GM23338 (cell line): ENCODE measurements around the gene RXRA. TPM values are rescaled to one million over a fixed set of nuclear protein-coding genes. Genes with fewer than 3 reads are reported as not detected.

Experiments
- ATAC-seq: fragments of 200-7000 bp; cut with Tn5 transposase; 3 replicates; pipeline ENCODE4 v1.9.1; 2020
- DNase-seq: peaks from one replicate; pipeline ENCODE4 v3.0.0-alpha.2; 2015; ENCODE audit warnings: low spot score
- H2AFZ ChIP-seq: fragments of 200-600 bp; sonication (generic); 2 replicates; pipeline ENCODE4 v1.8.0; 2016; ENCODE audit warnings: antibody characterized with exemption, mild to moderate bottlenecking, moderate library complexity
- H3F3A ChIP-seq: fragments of 200-600 bp; sonication (generic); replicated peaks from 2 replicates; pipeline ENCODE4 v1.8.0; 2017; ENCODE audit warnings: antibody characterized with exemption, mixed run types, low read depth
- H3K27ac ChIP-seq: fragments of 200-600 bp; sonication (generic); 2 replicates; pipeline ENCODE4 v1.6.1; 2016; ENCODE audit warnings: low read depth
- H3K27me3 ChIP-seq: fragments of 200-600 bp; sonication (generic); 2 replicates; pipeline ENCODE4 v1.8.0; 2016; ENCODE audit warnings: mild to moderate bottlenecking, mixed run types, moderate library complexity; ENCODE audit not compliant: insufficient read depth
- H3K36me3 ChIP-seq: fragments of 200-600 bp; sonication (generic); 2 replicates; pipeline ENCODE4 v1.8.0; 2016; ENCODE audit warnings: mild to moderate bottlenecking; ENCODE audit not compliant: insufficient read depth
- H3K4me1 ChIP-seq: fragments of 200-600 bp; sonication (generic); 2 replicates; pipeline ENCODE4 v1.8.0; 2016; ENCODE audit warnings: mild to moderate bottlenecking, moderate library complexity; ENCODE audit not compliant: insufficient read depth
- H3K4me2 ChIP-seq: fragments of 200-600 bp; sonication (generic); 2 replicates; pipeline ENCODE4 v1.7.1; 2017; ENCODE audit warnings: mixed run types
- H3K4me3 ChIP-seq: fragments of 200-600 bp; sonication (generic); 2 replicates; pipeline ENCODE4 v1.6.1; 2016; ENCODE audit warnings: mixed run types
- H3K79me2 ChIP-seq: fragments of 200-600 bp; sonication (generic); replicated peaks from 2 replicates; pipeline ENCODE4 v1.8.0; 2017; ENCODE audit warnings: mild to moderate bottlenecking; ENCODE audit not compliant: insufficient read depth
- H3K9me2 ChIP-seq: fragments of 200-600 bp; sonication (generic); 2 replicates; pipeline ENCODE4 v1.8.0; 2017; ENCODE audit not compliant: insufficient read depth
- H4K20me1 ChIP-seq: fragments of 200-600 bp; sonication (generic); replicated peaks from 2 replicates; pipeline ENCODE4 v1.8.0; 2017; ENCODE audit warnings: mild to moderate bottlenecking; ENCODE audit not compliant: insufficient read depth
- H3K27ac Mint-ChIP-seq: 2 replicates; pipeline ENCODE4 v1.8.0; 2020; ENCODE audit warnings: inconsistent platforms, mild to moderate bottlenecking, moderate library complexity, mixed read lengths
- H3K27me3 Mint-ChIP-seq: 3 replicates; pipeline ENCODE4 v1.8.0; 2022; ENCODE audit warnings: low read depth, mild to moderate bottlenecking, moderate library complexity, mixed read lengths, inconsistent platforms; ENCODE audit not compliant: insufficient read depth, poor library complexity
- H3K36me3 Mint-ChIP-seq: 3 replicates; pipeline ENCODE4 v1.8.0; 2021; ENCODE audit warnings: low read depth, mild to moderate bottlenecking, inconsistent platforms, moderate library complexity, mixed read lengths
- H3K4me1 Mint-ChIP-seq: 3 replicates; pipeline ENCODE4 v1.8.0; 2020; ENCODE audit warnings: mild to moderate bottlenecking, inconsistent platforms, mixed read lengths
- H3K4me3 Mint-ChIP-seq: 3 replicates; pipeline ENCODE4 v1.8.0; 2021; ENCODE audit warnings: moderate library complexity, mild to moderate bottlenecking, inconsistent platforms, mixed read lengths
- H3K9me3 Mint-ChIP-seq: 3 replicates; pipeline ENCODE4 v1.8.0; 2020; ENCODE audit warnings: moderate library complexity, mild to moderate bottlenecking, inconsistent platforms, mixed read lengths
- CREB1 ChIP-seq: fragments of 250-450 bp; sonication (Bioruptor Pico); IDR thresholded peaks from 2 replicates; pipeline ENCODE4 v1.5.0; 2020; ENCODE audit warnings: low read depth, mild to moderate bottlenecking, moderate library complexity
- CTCF ChIP-seq, 2 experiments: fragments of 200-600 bp in 1 of 2; sonication (generic) in 1 of 2; conservative IDR thresholded peaks; 2 replicates each; pipeline versions ENCODE4 v1.5.1 to v1.6.1; 2016 to 2017; ENCODE audit warnings: antibody characterized with exemption in 2 of 2, low read depth in 2 of 2, mild to moderate bottlenecking in 2 of 2, moderate library complexity in 1 of 2
- ETS1 ChIP-seq: IDR thresholded peaks from 2 replicates; pipeline ENCODE4 v1.6.1; 2016; ENCODE audit warnings: antibody characterized with exemption
- EZH2 ChIP-seq: fragments of 200-600 bp; sonication (generic); IDR thresholded peaks from one replicate; pipeline ENCODE4 v1.8.0; 2017; ENCODE audit warnings: antibody characterized with exemption, mild to moderate bottlenecking, low read depth; ENCODE audit not compliant: unreplicated experiment
- EZH2phosphoT487 ChIP-seq: fragments of 200-600 bp; sonication (generic); IDR thresholded peaks from one replicate; pipeline ENCODE4 v1.8.1; 2018; ENCODE audit warnings: antibody characterized with exemption; ENCODE audit not compliant: unreplicated experiment
- JUNB ChIP-seq: IDR thresholded peaks from one replicate; pipeline ENCODE4 v1.6.1; 2016; ENCODE audit warnings: antibody characterized with exemption; ENCODE audit not compliant: unreplicated experiment
- NANOG ChIP-seq: IDR thresholded peaks from 2 replicates; pipeline ENCODE4 v1.6.1; 2016; ENCODE audit warnings: antibody characterized with exemption, borderline replicate concordance
- STAT1 ChIP-seq: IDR thresholded peaks from one replicate; pipeline ENCODE4 v1.6.1; 2016; ENCODE audit warnings: antibody characterized with exemption; ENCODE audit not compliant: unreplicated experiment
- ZNF331 ChIP-seq: fragments of 250-450 bp; sonication (Bioruptor Pico); IDR thresholded peaks from 2 replicates; pipeline ENCODE4 v1.5.0; 2020; ENCODE audit warnings: low read depth, mild to moderate bottlenecking, moderate library complexity
- polyA plus RNA-seq: library from polyadenylated mRNA; unstranded; fragments of >200 nt; fragmentation: Nextera tagmentation; extraction: Ambion mirVana; gene quantifications from 2 replicates; pipeline ENCODE4 v1.2.1, GENCODE V29; 2016
- total RNA-seq: library from RNA; depleted of rRNA; stranded (reverse); fragments of >200 nt; shearing (Covaris generic); gene quantifications from 2 replicates; pipeline ENCODE4 v1.2.3, GENCODE V29; 2014
- TF ChIP-seq, protein P1 (sequence below): fragments of 250-450 bp; sonication (Bioruptor Pico); IDR thresholded peaks from 2 replicates; pipeline ENCODE4 v1.5.0; 2020; ENCODE audit warnings: mild to moderate bottlenecking, moderate library complexity

RXRA gene
- total and polyA plus RNA-seq, 2 experiments from 2014 or later = 4.9 to 17.9 TPM

- peak overlapping the region; percentile 76 for H3K27ac Mint-ChIP-seq
- no peaks in the 10 kb centered on the region for H3K27me3 ChIP-seq
- no peak overlapping the region for H3K4me3 Mint-ChIP-seq
- no peaks in the 10 kb centered on the region for H3K36me3 ChIP-seq
- H2AFZ ChIP-seq = no peak overlapping the region
- DNase-seq = no peak
- H4K20me1 ChIP-seq = no peaks in the 10 kb centered on the region
- no peaks in the 10 kb centered on the region for H3F3A ChIP-seq
- TF ChIP-seq JUNB (no peak), CTCF (conservative IDR thresholded peaks at IDR 0.05; ENCODE audit: low read depth in 2 of 2) (0 out of 4 replicates have a peak, but pooled peaks of 1 of the 2 experiments have one; percentile 0), EZH2 (no peak)
- peaks cover 7% of the 10 kb centered on the region for H3K27me3 Mint-ChIP-seq
- H3K9me2 ChIP-seq = no peaks in the 10 kb centered on the region
- H3K79me2 ChIP-seq = peaks cover 68% of the 10 kb centered on the region
- no peaks in the 10 kb centered on the region for H3K4me1 ChIP-seq
- H3K4me1 Mint-ChIP-seq = 0 out of 3 replicates have a peak, but pooled peaks cover 9% of the 10 kb centered on the region
- no peak overlapping the region for H3K4me2 ChIP-seq
- no peak overlapping the region for H3K27ac ChIP-seq
- ATAC-seq = peak; percentile 10
- H3K9me3 Mint-ChIP-seq = no peaks in the 10 kb centered on the region
- no peak overlapping the region for H3K4me3 ChIP-seq
- no peaks in the 10 kb centered on the region for H3K36me3 Mint-ChIP-seq
Observed at GRCh38 chr9:134344800-134345310, 18.6 kb downstream of the RXRA start.

DNA sequence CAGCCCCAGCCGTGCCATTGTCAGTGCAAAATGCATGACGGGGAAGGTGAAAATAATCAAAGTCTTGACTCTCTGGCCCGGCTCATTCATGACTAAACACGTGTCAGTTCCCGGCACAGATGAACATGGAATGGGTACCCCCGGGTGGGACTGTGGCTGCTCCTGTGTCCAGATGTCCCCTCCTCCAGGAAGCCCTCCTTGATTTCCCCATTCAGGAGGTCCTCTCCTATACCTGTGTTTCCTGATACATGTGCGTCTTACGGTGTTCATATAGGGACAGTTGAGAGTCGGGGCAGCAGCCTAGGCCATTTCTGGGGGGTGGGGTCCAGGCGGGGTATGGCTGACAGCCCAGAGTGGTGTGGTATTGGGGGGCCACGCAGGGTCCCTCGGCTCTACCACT lies 19.5 kb downstream of the RXRA start:
- no peaks in the 10 kb centered on the region for H3K9me3 Mint-ChIP-seq
- Histone ChIP-seq H2AFZ (no peak overlapping the region), H3K4me2 (no peak overlapping the region), H3K36me3 (no peaks in the 10 kb centered on the region), H3F3A (no peaks in the 10 kb centered on the region), H3K79me2 (peaks cover 66% of the 10 kb centered on the region), H3K27ac (no peak overlapping the region), H3K9me2 (no peaks in the 10 kb centered on the region), H4K20me1 (no peaks in the 10 kb centered on the region), H3K4me3 (no peak overlapping the region), H3K27me3 (no peaks in the 10 kb centered on the region), H3K4me1 (no peaks in the 10 kb centered on the region)
- H3K36me3 Mint-ChIP-seq = no peaks in the 10 kb centered on the region
- H3K4me1 Mint-ChIP-seq = peaks cover 10% of the 10 kb centered on the region; the same call in 2 of the 3 replicates
- no peak overlapping the region for H3K27ac Mint-ChIP-seq
- peaks cover 7% of the 10 kb centered on the region for H3K27me3 Mint-ChIP-seq
- H3K4me3 Mint-ChIP-seq = no peak overlapping the region
- ATAC-seq (no peak), DNase-seq (no peak)
- TF ChIP-seq NANOG (no peak), STAT1 (no peak), CREB1 (CRISPR knock-in tag) (no peak), CTCF (conservative IDR thresholded peaks at IDR 0.05; ENCODE audit: low read depth in 2 of 2) (no peak), EZH2 (no peak), ETS1 (no peak), JUNB (no peak), ZNF331 (CRISPR knock-in tag) (no peak), EZH2phosphoT487 (no peak)
- TF ChIP-seq, protein P1, sequence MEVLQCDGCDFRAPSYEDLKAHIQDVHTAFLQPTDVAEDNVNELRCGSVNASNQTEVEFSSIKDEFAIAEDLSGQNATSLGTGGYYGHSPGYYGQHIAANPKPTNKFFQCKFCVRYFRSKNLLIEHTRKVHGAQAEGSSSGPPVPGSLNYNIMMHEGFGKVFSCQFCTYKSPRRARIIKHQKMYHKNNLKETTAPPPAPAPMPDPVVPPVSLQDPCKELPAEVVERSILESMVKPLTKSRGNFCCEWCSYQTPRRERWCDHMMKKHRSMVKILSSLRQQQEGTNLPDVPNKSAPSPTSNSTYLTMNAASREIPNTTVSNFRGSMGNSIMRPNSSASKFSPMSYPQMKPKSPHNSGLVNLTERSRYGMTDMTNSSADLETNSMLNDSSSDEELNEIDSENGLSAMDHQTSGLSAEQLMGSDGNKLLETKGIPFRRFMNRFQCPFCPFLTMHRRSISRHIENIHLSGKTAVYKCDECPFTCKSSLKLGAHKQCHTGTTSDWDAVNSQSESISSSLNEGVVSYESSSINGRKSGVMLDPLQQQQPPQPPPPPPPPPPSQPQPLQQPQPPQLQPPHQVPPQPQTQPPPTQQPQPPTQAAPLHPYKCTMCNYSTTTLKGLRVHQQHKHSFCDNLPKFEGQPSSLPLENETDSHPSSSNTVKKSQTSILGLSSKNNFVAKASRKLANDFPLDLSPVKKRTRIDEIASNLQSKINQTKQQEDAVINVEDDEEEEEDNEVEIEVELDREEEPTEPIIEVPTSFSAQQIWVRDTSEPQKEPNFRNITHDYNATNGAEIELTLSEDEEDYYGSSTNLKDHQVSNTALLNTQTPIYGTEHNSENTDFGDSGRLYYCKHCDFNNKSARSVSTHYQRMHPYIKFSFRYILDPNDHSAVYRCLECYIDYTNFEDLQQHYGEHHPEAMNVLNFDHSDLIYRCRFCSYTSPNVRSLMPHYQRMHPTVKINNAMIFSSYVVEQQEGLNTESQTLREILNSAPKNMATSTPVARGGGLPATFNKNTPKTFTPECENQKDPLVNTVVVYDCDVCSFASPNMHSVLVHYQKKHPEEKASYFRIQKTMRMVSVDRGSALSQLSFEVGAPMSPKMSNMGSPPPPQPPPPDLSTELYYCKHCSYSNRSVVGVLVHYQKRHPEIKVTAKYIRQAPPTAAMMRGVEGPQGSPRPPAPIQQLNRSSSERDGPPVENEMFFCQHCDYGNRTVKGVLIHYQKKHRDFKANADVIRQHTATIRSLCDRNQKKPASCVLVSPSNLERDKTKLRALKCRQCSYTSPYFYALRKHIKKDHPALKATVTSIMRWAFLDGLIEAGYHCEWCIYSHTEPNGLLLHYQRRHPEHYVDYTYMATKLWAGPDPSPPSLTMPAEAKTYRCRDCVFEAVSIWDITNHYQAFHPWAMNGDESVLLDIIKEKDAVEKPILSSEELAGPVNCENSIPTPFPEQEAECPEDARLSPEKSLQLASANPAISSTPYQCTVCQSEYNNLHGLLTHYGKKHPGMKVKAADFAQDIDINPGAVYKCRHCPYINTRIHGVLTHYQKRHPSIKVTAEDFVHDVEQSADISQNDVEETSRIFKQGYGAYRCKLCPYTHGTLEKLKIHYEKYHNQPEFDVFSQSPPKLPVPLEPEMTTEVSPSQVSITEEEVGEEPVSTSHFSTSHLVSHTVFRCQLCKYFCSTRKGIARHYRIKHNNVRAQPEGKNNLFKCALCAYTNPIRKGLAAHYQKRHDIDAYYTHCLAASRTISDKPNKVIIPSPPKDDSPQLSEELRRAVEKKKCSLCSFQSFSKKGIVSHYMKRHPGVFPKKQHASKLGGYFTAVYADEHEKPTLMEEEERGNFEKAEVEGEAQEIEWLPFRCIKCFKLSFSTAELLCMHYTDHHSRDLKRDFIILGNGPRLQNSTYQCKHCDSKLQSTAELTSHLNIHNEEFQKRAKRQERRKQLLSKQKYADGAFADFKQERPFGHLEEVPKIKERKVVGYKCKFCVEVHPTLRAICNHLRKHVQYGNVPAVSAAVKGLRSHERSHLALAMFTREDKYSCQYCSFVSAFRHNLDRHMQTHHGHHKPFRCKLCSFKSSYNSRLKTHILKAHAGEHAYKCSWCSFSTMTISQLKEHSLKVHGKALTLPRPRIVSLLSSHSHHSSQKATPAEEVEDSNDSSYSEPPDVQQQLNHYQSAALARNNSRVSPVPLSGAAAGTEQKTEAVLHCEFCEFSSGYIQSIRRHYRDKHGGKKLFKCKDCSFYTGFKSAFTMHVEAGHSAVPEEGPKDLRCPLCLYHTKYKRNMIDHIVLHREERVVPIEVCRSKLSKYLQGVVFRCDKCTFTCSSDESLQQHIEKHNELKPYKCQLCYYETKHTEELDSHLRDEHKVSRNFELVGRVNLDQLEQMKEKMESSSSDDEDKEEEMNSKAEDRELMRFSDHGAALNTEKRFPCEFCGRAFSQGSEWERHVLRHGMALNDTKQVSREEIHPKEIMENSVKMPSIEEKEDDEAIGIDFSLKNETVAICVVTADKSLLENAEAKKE = no peak
